ENCODE measurements around the gene NELFCD.
"Not testable (repeated sequence)": the region's sequence is repeated elsewhere in the genome, so short reads cannot be mapped to it uniquely, and the experiment has no call there.

The NELFCD gene

DNA sequence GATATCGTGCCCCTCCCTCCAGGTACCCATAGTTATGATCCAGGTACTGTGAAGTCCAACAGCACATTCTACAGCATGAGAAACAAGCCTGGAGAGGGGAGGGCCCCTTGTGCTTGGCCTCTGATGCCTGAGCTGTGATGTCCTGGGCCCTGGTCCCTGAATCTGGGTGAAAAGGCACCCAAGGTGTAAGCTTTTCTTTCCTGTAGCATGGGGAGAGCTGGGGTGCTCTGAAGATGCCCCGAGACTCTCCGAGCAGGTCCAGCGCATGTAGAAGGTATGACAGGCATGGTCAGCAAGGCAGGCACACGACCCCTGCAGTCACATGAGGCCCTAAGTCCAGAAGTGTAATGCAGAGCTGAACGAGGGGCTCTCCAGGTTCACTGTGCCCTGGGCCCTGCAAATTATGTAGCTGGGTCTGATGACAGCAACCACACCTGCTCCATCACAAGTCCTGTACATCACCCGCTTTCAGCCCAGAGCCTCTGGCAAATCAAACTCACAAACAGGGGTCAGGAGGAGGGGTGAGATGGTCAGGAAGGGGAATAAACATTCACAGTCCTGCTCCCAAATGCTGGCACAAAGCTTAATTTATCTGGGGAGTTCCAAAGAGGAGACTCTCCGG is 27.8 kb downstream of the NELFCD start:
- no peak for DNase-seq (ENCODE audit: low read depth, low spot score)

DNA sequence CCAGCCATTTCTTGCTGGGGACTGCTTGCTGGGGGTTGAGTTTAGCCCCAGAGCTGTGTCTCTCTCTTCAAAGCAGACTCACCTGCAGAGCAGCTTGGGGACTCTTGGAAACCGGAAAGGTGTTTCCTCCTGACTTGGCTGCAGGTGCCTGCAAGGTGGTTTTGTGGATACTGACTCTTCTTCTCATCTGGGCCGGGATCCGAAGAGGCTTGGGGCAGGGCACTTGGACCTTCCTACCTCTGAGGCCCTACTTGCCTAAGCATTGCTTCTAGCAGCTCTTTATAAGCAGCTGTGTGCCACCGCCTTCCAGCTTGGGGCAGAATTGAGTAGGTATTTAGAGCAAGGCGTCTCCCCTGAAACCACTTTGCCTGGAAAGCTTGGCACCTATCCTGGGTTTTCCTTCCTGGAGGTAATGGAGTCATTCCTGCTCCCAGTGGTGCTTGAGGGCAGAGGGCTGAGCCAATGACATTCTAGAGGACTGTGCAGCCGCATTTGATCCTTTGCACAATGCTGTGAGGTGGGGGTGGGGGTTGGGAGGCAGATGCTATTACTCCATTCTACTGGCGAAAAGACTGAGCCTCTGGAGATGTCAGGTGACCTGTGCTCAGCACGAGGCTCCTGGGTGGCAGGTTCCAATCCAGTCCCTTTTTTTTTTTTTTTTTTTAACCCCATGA is 29.4 kb downstream of the NELFCD start:
- DNase-seq (ENCODE audit: low read depth, low spot score): peak; percentile 75

DNA sequence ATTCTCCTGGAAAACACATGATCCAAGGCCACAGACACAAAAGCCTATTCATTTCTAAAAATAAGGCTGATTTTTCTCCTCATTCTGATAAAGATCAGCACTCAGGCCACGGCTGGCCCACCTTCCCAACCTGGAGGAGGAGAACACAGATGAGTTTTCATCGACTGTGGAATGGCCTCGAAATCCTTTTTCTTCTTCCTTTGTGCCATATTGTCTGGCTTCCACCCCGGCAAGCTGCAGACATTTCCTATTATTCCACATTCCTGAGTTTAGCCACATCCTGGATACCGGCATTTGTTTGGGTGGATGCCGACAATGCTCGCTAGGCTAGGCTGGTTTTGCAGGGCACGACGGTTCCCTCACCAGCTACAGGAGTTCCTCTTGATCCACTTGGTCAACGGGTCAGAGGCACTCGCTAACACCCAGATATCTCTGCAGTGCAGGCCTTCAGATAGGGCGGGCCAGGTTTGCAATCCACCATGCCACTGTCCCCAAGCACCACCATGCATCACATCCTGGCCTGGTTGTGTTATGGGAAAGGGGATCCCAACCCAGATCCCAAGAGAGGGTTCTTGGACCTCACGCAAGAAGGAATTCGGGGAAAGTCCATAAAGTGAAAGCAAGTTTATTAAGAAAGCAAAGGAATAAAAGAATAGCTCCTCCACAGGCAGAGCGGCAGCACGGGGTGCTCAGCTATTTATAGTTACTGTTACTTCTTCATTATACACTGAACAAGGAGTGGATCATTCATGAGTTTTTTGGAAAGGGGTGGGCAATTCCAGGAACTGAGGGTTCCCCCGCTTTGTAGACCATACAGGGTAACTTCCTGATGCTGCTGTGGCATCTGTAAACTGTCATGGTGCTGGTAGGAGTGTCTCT is 30.2 kb downstream of the NELFCD start:
- peak; percentile 97 for DNase-seq (ENCODE audit: low read depth, low spot score)

- not testable (repeated sequence) for DNase-seq (ENCODE audit: low read depth, low spot score)
Measured at GRCh38 chr20:59011874-59012157, 30.8 kb downstream of the NELFCD start.

DNA sequence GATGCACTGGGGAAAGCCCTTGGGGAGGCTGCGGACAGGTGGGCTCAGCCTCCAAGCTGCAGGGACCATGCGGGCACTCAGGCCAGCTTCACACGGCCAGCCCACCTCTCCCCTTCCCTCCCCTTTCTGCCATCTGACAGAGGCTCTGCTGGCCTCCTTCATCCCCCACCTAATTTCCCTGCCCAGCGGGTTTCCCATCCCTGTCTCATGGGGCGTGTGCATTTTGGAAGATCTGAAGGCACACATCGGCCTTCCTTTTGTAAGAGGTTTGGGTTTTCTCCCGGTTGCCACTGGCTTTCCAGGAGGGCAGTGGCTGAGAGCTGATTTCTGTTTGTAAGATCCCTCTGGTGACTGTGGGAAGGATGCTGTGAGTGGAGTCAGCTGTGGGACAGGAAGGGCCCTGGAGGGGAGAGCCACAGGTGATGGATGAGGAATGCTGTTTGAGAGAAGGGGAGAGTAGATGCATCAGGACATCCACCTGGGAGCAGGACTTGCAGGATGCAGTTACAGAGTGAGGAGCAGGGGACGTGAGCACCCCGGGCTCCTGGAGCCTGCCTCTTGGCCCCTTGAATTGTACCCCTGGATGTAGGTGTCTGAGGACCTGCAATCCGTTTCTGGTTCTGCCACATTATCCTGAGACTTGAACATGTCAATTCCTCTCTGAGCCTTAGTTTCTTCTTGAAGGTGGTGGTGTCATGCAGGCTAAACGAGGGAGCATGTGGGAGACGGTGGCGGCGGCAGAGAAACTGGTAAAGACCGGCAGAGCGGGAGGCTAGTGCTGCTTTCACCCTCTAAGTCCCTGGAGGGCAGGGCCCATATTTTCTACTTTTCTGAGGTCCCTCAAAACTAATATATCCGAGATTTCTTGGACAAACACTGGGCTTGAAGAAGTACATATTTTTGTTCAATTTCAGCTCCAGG is 32.2 kb downstream of the NELFCD start:
- DNase-seq (ENCODE audit: low read depth, low spot score): no peak

- no peak for DNase-seq (ENCODE audit: low read depth, low spot score)
Measured at GRCh38 chr20:59013959-59014608, 33.0 kb downstream of the NELFCD start.

GRCh38 chr20:59014680-59015389 is 33.8 kb downstream of the NELFCD start:
- no peak for DNase-seq (ENCODE audit: low read depth, low spot score)

DNA sequence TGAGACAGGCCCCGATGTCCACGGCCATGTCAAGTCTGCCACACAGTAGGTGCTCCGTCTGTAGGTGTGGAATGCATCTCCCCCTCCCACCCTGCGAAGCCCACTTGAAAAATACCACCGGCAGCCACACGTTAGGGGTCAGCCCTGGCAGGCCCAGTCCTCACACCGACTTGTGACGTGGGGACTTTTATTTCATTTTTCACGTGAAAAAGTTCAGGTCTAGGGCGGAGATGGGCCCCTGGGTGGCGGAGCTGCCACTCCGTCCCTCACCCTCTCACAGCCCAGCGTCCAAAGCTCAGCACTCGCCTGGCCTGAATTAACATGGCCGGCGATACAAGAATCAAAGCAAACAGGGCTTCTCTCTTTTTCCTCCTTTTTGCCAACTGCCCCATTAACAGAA is 34.4 kb downstream of the NELFCD start:
- DNase-seq (ENCODE audit: low read depth, low spot score): no peak

- no peak for DNase-seq (ENCODE audit: low read depth, low spot score)
Measured at GRCh38 chr20:59015812-59016711, 35.0 kb downstream of the NELFCD start.

DNA sequence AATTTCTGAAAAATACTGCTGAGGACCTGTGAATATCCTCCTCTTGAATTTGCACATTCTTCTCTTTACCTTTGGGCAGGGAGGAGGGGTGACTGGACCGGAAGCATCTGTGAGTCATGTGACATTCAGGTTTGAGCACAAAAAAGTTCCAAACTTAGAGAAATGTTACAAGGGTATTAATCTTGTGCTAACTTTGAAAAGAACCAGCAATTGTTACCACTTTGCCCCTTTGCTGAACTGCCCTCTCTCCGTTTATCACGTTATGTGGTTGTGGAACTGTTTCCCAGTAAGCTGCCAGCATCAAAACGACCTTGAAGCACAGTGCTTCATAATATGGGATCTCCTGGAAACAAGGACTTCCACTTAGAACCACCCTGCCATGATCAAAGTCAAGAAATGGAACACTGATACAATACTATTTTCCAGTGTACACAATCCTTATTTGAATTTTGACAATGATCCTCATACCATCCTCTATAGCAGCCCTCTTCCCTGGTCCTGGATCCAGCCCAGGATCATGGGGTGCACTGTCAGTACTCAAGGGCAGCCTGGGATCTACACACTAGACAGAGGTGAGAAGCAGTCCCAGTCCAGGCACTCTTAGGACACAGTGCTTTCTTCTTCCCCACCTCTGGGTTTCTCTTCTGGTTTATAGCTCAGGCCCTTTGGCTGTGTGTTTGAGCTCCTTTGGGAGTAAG is 35.9 kb downstream of the NELFCD start:
- peak; percentile 31 for DNase-seq (ENCODE audit: low read depth, low spot score)

- no peak for DNase-seq (ENCODE audit: low read depth, low spot score)
Measured at GRCh38 chr20:59017493-59018231, 36.6 kb downstream of the NELFCD start.

GRCh38 chr20:59018817-59019216 is 37.8 kb downstream of the NELFCD start:
- DNase-seq (ENCODE audit: low read depth, low spot score): no peak

DNA sequence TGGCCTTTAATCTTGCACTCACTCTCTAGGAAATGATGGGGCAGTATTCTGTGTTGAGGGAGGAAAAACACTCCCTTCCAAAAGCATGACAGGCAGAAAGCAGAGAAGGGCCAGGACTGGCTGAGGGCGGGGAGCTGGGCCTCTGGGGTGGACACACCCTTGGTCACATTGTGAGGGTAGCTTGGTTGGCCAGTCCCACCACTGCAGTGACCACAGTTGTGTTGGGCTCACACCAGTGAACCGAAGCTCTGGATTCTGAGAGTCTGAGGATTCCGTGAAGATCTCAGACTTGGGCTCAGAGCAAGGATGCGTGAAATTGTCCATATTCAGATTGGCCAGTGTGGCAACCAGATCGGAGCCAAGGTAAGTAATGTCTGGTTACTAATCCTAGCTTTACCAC is 38.2 kb downstream of the NELFCD start, which contains the start of gene TUBB1:
Gene TUBB1, plus strand, starts transcription at position 213 of the 400 bp plus-strand sequence. Its CDS starts 94 bp downstream, at position 307.
- DNase-seq (ENCODE audit: low read depth, low spot score): peak; percentile 69

DNA sequence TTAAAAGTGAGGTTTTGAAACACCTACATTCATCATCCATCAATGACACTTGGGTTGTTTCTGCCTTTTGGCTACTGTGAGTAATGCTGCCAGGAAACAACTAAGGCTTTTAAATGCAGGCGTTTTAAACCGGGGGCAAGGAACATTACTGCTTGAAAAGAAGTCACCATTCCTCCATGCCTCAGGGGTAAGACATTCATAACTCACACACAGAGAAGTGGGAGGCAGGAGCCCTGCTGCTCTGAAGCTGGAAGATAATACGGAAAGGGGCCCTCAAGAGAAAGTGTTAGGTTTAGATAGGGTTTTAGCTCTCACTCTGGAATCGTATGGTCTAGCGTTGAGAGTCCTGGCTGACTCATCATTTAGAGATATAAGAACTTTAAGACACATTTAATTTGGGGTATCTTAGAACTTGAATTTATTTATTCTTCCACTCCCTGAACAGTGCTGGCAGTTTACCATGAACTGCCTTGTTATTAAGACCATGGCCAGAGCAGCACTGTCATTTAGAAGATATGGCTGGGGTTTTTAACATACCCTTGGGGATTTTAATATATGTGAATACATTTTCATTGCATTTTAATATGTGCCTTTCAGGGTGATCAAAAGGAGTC is 40.0 kb downstream of the NELFCD start:
- peak; percentile 64 for DNase-seq (ENCODE audit: low read depth, low spot score)

- DNase-seq (ENCODE audit: low read depth, low spot score): no peak
Measured at GRCh38 chr20:59022754-59023153, 41.7 kb downstream of the NELFCD start.

DNA sequence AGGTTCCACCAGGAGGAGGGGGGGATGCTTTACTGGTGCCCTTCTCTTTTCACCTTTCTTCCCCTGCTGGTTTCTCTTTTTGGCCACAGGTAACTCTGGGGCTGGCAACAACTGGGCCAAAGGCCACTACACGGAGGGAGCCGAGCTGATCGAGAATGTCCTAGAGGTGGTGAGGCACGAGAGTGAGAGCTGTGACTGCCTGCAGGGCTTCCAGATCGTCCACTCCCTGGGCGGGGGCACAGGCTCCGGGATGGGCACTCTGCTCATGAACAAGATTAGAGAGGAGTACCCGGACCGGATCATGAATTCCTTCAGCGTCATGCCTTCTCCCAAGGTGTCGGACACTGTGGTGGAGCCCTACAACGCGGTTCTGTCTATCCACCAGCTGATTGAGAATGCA is 42.6 kb downstream of the NELFCD start:
- no peak for DNase-seq (ENCODE audit: low read depth, low spot score)

GRCh38 chr20:59024111-59024530 is 43.1 kb downstream of the NELFCD start:
- DNase-seq (ENCODE audit: low read depth, low spot score): no peak

DNA sequence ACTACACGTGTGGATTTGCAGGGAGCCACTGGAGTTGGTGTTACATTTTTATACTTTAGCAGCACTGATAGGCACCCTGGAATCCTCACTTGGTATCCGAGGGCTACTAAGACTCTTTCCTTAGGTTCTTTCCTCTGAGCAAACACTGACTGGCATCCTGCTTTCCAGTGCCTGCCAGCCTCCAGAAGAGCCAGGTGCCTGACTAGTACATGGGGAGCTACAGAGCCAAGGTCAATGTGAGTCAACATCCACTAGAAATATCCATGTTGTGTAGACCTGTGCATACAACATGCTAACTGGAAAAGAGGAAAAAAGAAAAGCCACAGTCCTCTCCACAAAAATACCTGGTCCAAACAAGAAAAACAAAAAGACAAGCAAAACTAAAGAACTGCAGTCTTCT is 44.0 kb downstream of the NELFCD start:
- DNase-seq (ENCODE audit: low read depth, low spot score): no peak
